GM10248 (cell line): ENCODE data around the gene HUS1B.

Experiments used
- CTCF ChIA-PET: fragments of 300-600 bp; sonication (Branson Sonifier 250); formaldehyde crosslinking; extraction: SDS; loops from one replicate; lab custom pipeline; 2021; ENCODE audit warnings: antibody characterized with exemption; lab: Yijun Ruan, JAX
- POLR2A ChIA-PET: fragments of 350-650 bp; sonication (Branson Sonifier 250); formaldehyde crosslinking; extraction: SDS; loops from one replicate; lab custom pipeline; 2020; ENCODE audit warnings: antibody characterized with exemption; lab: Yijun Ruan, JAX
- DNase-seq: peaks from one replicate; pipeline ENCODE4 v3.0.0; 2012; ENCODE audit errors: extremely low spot score
- CTCF ChIP-seq: IDR thresholded peaks from 2 replicates; pipeline ENCODE4 v1.5.1; 2012; ENCODE audit warnings: mild to moderate bottlenecking, low read depth; ENCODE audit errors: extremely low read depth, missing control alignments, control extremely low read depth

The HUS1B gene

GRCh38 chr6:692356-692851, 35.5 kb upstream of the HUS1B start:
- TF ChIP-seq CTCF = no peak
- ChIA-PET CTCF (interaction anchor here (0.9 to 2.7 kb wide), 8 partner anchors 9 to 744 kb away, joined by 3 to 8 read pairs (median 3); no protein-coding TSS in a partner anchor), POLR2A (no interaction called here)
- peak; percentile 79 for DNase-seq

DNA sequence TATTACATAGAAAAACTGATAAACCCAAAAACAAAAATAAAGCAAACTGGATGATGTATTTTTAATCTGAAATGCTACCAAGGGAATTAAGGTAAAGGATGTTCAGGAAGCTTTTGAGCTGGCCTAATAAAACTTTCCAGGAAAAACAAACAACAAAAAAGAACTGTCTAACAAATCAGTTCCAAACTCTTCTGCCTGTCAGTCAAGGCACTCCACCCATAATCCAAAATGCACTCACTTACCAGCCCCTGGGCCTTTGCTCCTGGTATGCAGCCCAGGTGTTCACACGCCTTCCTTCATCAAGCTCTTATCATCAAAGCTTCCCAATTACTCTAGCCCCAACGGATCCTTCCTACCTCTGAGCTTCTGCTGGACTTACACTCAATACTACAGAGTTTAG, 32.3 kb upstream of the HUS1B start:
- POLR2A ChIA-PET = no interaction called here
- DNase-seq = no peak
- no peak for TF ChIP-seq CTCF
- CTCF ChIA-PET = interaction anchor here (0.7 to 1.2 kb wide), 5 partner anchors 9 to 53 kb away, joined by 3 to 5 read pairs (median 3); no protein-coding TSS in a partner anchor

GRCh38 chr6:686497-686896, 29.6 kb upstream of the HUS1B start:
- ChIA-PET CTCF (interaction anchor here (1.8 kb wide), 1 partner anchor 35 kb away, joined by 4 read pairs; no protein-coding TSS in a partner anchor), POLR2A (no interaction called here)
- TF ChIP-seq CTCF = peak; percentile 26
- DNase-seq = no peak

DNA sequence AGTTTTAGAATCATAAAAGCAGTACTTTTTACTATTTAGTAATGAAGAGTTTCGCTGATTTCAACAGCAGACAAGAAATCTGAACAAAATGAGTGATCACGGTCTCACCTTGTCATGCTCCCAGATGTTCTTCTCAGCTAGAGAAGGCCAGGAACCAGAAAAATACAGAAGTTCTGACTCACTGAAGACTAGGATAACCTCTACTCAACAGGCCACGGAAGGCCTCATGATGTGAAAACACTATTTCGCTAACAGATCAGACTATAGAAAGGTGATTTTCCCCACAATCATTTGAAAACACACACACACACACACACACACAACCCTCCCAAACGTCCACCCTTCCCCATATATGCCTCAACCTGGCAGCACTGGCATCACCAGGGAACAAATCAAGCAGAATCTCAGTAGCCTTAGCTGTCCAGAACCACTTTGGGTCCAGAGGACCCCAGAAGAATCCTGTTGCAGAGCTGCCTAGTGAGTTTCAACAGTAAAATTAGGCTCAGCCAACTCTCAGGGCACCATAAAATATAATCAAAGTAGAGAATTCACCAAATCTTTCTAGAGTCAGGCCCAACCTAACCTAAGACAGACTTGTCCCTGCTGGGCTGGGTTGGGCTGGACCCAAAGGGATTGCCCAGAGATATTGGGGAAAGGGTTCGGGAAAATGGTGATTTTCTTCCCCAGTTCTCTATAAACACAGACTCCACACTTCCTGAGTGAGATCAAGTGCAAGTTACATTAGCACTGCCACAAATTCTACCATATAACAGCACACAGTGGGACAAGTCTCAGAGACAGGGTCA, 28.1 kb upstream of the HUS1B start:
- DNase-seq = peak; percentile 69
- TF ChIP-seq CTCF = no peak
- ChIA-PET CTCF (interaction anchor here (0.7 to 1.9 kb wide), 4 partner anchors 11 to 92 kb away, joined by 3 to 10 read pairs (median 5); no protein-coding TSS in a partner anchor), POLR2A (interaction anchor here (0.7 kb wide), 2 partner anchors 333 to 448 kb away, joined by 3 read pairs; no protein-coding TSS in a partner anchor)

DNA sequence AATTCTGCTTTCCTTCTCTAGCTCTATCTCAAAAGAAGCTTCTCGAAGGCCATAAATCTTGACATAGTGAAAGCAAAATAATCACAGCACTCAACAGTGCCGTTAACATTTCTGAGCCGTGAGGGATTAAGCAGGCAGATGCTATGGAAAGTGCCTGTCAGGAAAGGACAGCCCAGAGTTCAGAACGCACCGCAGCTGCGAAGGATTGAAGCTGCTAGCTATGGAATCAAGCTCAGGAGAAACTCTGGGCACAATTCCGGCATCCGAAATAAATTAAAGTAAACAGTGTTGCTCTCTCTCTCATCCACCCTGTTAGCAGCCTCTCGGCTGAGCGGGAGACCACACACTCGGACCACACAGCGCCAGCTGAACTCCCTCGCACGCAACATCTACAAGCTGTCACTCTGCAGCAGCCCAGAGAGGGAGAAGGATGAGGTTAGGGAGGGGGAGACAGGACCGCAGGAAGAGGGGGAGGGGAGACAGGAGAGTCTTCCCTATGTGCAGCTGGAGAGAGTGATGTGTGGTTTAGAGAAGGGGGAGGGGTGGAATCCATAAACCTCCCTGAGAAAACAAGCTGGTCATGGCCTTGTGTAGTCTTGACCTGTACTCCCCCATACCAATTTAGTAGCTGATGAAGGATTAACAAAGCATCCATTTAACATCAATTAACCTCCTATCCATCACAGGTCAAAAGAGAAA, 27.0 kb upstream of the HUS1B start:
- CTCF ChIA-PET = interaction anchor here (0.6 to 1.9 kb wide), 11 partner anchors 8 to 91 kb away, joined by 3 to 11 read pairs (median 5); partner anchors contain the start of gene EXOC2
- DNase-seq = no peak
- POLR2A ChIA-PET = no interaction called here
- no peak for TF ChIP-seq CTCF

DNA sequence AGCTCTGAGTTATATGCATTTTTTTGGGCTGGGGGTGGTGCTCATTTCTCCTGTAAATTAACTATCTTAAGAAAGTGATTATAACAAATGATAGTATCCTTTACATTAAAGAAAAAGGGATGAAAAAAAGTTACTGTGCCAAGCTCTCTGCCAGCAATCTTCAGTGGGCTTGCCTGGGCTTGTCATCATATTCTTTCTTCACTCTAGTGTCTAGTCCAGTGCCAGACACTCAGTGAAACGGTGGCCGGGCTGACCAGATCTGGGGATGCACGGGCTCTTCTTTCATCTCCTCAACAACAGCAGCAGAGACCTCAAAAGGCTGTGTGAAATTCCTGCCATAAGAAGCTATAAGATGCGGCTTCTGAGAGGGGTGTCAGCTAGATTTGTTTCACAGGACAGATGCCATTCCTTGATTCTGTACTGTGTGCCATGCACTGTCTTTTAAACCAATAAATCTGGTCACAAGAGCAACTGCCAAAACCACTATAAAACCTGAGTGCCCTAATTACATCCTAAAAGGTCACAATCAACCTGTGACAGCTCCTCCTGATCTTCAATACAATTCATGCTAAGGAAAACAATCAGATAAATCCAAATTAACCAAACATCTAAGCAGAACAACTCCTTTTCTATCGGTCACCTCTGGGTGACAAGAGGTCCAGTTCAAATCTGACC, 23.9 kb upstream of the HUS1B start:
- DNase-seq = no peak
- ChIA-PET CTCF (interaction anchor here (1.0 to 1.4 kb wide), 4 partner anchors 8 to 87 kb away, joined by 3 to 4 read pairs (median 3); no protein-coding TSS in a partner anchor), POLR2A (no interaction called here)
- TF ChIP-seq CTCF = no peak
